B cell (primary cell): ENCODE data around the gene PALD1. TPM values are rescaled to one million over a fixed set of nuclear protein-coding genes. Genes with fewer than 3 reads are reported as not detected.

ENCODE experiments used
- ATAC-seq: fragments of 200-7000 bp; cut with Tn5 transposase; one replicate; pipeline ENCODE4 v1.10.0; 2021; ENCODE audit warnings: low read depth, mild to moderate bottlenecking, moderate number of reproducible peaks, moderate library complexity
- CTCF ChIA-PET: fragments of 350-600 bp; sonication (Branson Sonifier 250); formaldehyde crosslinking; loops from one replicate; lab custom pipeline; 2021; ENCODE audit warnings: antibody characterized with exemption, inconsistent platforms; lab: Charles Lee
- POLR2A ChIA-PET: fragments of 350-600 bp; sonication (Branson Sonifier 250); formaldehyde crosslinking; loops from one replicate; lab custom pipeline; 2021; ENCODE audit warnings: antibody characterized with exemption; lab: Charles Lee
- DNase-seq: peaks from one replicate; pipeline ENCODE4 v3.0.0; 2013
- H2AFZ ChIP-seq: 2 replicates; pipeline ENCODE4 v1.6.1; 2012; ENCODE audit warnings: mild to moderate bottlenecking, low read depth, low read length; ENCODE audit not compliant: insufficient read depth, poor library complexity, severe bottlenecking
- H3K27ac ChIP-seq, 2 donors: 1 replicate in 1 of 2; 2 replicates in 1 of 2; pipeline ENCODE4 v1.5.1; 2012 to 2013; ENCODE audit warnings: low read length in 2 of 2, mild to moderate bottlenecking in 2 of 2, moderate library complexity in 1 of 2
- H3K27me3 ChIP-seq, 4 experiments: fragments of 200-600 bp in 1 of 4; sonication (generic) in 1 of 4; replicated peaks in 1 of 4; 1 replicate in 2 of 4; 2 replicates in 2 of 4; pipeline versions ENCODE4 v1.6.1 to v1.7.0; 2013 to 2016; ENCODE audit warnings: low read length in 3 of 4, mild to moderate bottlenecking in 2 of 4, mixed read lengths in 1 of 4, moderate library complexity in 1 of 4; ENCODE audit not compliant: insufficient read depth in 4 of 4, control insufficient read depth in 3 of 4; ENCODE audit errors: control extremely low read depth in 1 of 4
- H3K36me3 ChIP-seq, 2 experiments: replicated peaks in 1 of 2; 1 replicate in 1 of 2; 2 replicates in 1 of 2; pipeline versions ENCODE4 v1.6.1 to v1.7.1; 2013; ENCODE audit warnings: low read length in 1 of 2; ENCODE audit not compliant: insufficient read depth in 2 of 2, control insufficient read depth in 1 of 2; ENCODE audit errors: control extremely low read depth in 1 of 2, extremely low read depth in 1 of 2
- H3K4me1 ChIP-seq, 2 donors: fragments of 200-600 bp in 1 of 2; sonication (generic) in 1 of 2; 1 replicate in 1 of 2; 2 replicates in 1 of 2; pipeline versions ENCODE4 v1.5.1 to v1.6.1; 2013 to 2017; ENCODE audit warnings: low read length in 2 of 2; ENCODE audit not compliant: control insufficient read depth in 2 of 2, insufficient read depth in 2 of 2
- H3K4me2 ChIP-seq: replicated peaks from 2 replicates; pipeline ENCODE3; 2012; ENCODE audit warnings: mild to moderate bottlenecking, low read depth, low read length; ENCODE audit not compliant: poor library complexity, severe bottlenecking
- H3K4me3 ChIP-seq, 5 experiments: fragments of 200-600 bp in 1 of 5; sonication (generic) in 1 of 5; 1 replicate in 3 of 5; 2 replicates in 2 of 5; pipeline versions ENCODE4 v1.5.1 to v1.7.0; 2011 to 2016; ENCODE audit warnings: low read length in 4 of 5, mild to moderate bottlenecking in 4 of 5, low read depth in 2 of 5, control low read depth in 1 of 5, moderate library complexity in 1 of 5; ENCODE audit not compliant: insufficient read depth in 1 of 5; ENCODE audit errors: control extremely low read depth in 1 of 5, extremely low read depth in 1 of 5
- H3K79me2 ChIP-seq: fragments of 200-600 bp; sonication (generic); one replicate; pipeline ENCODE4 v1.6.0; 2016; ENCODE audit warnings: low read length; ENCODE audit not compliant: control insufficient read depth, insufficient read depth
- H3K9ac ChIP-seq: fragments of 200-600 bp; sonication (generic); 2 replicates; pipeline ENCODE4 v1.6.1; 2017; ENCODE audit warnings: mild to moderate bottlenecking, low read length, moderate library complexity
- H3K9me3 ChIP-seq, 3 donors: one replicate each; pipeline versions ENCODE4 v1.6.1 to v1.7.1; 2013; ENCODE audit warnings: low read length in 2 of 3; ENCODE audit not compliant: control insufficient read depth in 2 of 3, insufficient read depth in 1 of 3; ENCODE audit errors: control extremely low read depth in 1 of 3
- H4K20me1 ChIP-seq: 2 replicates; pipeline ENCODE4 v1.6.0; 2012; ENCODE audit warnings: mild to moderate bottlenecking, low read length; ENCODE audit not compliant: insufficient read depth, control insufficient read depth, poor library complexity, severe bottlenecking
- H3K27ac Mint-ChIP-seq: one replicate; pipeline ENCODE4 v1.8.0; 2021; ENCODE audit warnings: mixed read lengths
- H3K27me3 Mint-ChIP-seq: one replicate; pipeline ENCODE4 v1.8.0; 2021; ENCODE audit warnings: mixed read lengths
- H3K4me1 Mint-ChIP-seq: one replicate; pipeline ENCODE4 v1.8.0; 2021; ENCODE audit warnings: mixed read lengths
- H3K4me3 Mint-ChIP-seq: one replicate; pipeline ENCODE4 v1.8.0; 2021; ENCODE audit warnings: mixed read lengths
- H3K9me3 Mint-ChIP-seq: one replicate; pipeline ENCODE4 v1.8.0; 2022; ENCODE audit warnings: mixed read lengths; ENCODE audit not compliant: insufficient read depth
- EZH2 ChIP-seq: IDR thresholded peaks from 2 replicates; pipeline ENCODE4 v1.6.1; 2012; ENCODE audit warnings: borderline replicate concordance, low read depth, mild to moderate bottlenecking, moderate library complexity, low read length; ENCODE audit not compliant: insufficient read depth, poor library complexity, severe bottlenecking
- WGBS: methylation state at CpG from one replicate; pipeline ENCODE4 v1.1.5; 2013; ENCODE audit warnings: missing lambda C conversion rate; ENCODE audit not compliant: insufficient coverage; 5-methylcytosine and 5-hydroxymethylcytosine counted together
- intact Hi-C: fragments of 100-400 bp; cut with micrococcal nuclease; formaldehyde crosslinking; loops from one replicate; pipeline ENCODE4 v1.10.0; 2022
- polyA plus RNA-seq: library from polyadenylated mRNA; depleted of rRNA; stranded (reverse); fragments of >200 nt; gene quantifications from 2 replicates; pipeline ENCODE4 v1.2.3, GENCODE V29; 2012
- total RNA-seq, 2 donors: library from RNA; stranded (reverse); fragments of 120-200 nt in 1 of 2; gene quantifications; 1 replicate in 1 of 2; 2 replicates in 1 of 2; pipeline versions ENCODE4 v1.2.3 to v1.2.4, GENCODE V29; 2013 to 2022
- TF ChIP-seq, protein P1 (sequence below): fragments of 200-600 bp; IDR thresholded peaks from one replicate; pipeline ENCODE4 v1.8.0; 2022; ENCODE audit warnings: antibody characterized with exemption, mild to moderate bottlenecking

Gene PALD1
- total and polyA plus RNA-seq, 2 donors (not counting 1 experiment from before 2014, with no cell fraction given) = 2.2 to 2.8 TPM

DNA sequence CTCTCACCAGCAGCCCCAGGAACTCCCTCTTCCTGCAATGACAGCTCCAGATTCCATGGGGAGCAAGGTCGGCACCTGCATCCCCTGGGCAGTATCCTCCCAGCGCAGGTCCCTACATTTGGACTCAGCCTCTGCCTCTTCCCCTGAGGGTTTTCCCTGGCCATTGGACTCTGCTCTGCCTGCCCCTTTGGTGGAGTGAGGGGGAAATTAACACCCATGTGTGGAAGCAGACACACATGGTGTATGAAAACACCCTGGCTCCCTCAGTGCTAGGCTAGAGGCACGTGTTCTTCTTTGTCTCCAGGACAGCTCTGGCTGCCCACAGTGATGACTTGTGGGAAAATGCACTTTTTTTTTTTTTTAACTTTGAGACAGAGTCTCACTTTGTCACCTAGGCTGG lies 115.6 kb downstream of the PALD1 start:
- H3K79me2 ChIP-seq = no peaks in the 10 kb centered on the region
- no peak for ATAC-seq
- peaks cover 0 to 3% (median 0%) of the 10 kb centered on the region in 4 experiments for H3K27me3 ChIP-seq
- H3K27ac Mint-ChIP-seq = no peak overlapping the region
- no peak overlapping the region for H3K27ac ChIP-seq
- no peak overlapping the region for H3K4me2 ChIP-seq
- no peak for DNase-seq
- H3K4me3 Mint-ChIP-seq = no peak overlapping the region
- no peaks in the 10 kb centered on the region for H4K20me1 ChIP-seq
- ChIA-PET CTCF (no interaction called here), POLR2A (no interaction called here)
- H3K9ac ChIP-seq = no peak overlapping the region
- TF ChIP-seq, protein P1, sequence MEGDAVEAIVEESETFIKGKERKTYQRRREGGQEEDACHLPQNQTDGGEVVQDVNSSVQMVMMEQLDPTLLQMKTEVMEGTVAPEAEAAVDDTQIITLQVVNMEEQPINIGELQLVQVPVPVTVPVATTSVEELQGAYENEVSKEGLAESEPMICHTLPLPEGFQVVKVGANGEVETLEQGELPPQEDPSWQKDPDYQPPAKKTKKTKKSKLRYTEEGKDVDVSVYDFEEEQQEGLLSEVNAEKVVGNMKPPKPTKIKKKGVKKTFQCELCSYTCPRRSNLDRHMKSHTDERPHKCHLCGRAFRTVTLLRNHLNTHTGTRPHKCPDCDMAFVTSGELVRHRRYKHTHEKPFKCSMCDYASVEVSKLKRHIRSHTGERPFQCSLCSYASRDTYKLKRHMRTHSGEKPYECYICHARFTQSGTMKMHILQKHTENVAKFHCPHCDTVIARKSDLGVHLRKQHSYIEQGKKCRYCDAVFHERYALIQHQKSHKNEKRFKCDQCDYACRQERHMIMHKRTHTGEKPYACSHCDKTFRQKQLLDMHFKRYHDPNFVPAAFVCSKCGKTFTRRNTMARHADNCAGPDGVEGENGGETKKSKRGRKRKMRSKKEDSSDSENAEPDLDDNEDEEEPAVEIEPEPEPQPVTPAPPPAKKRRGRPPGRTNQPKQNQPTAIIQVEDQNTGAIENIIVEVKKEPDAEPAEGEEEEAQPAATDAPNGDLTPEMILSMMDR = no peak
- TF ChIP-seq EZH2 = no peak
- intact Hi-C loops = no loop called here
- peaks cover 29% of the 10 kb centered on the region for H3K27me3 Mint-ChIP-seq
- WGBS = 100% methylated on average over 2 of the region's 3 CpGs
- no peaks in the 10 kb centered on the region for H3K36me3 ChIP-seq
- no peak overlapping the region for H3K4me3 ChIP-seq
- no peaks in the 10 kb centered on the region for H3K9me3 Mint-ChIP-seq
- H3K4me1 Mint-ChIP-seq = no peaks in the 10 kb centered on the region
- H3K4me1 ChIP-seq = no peaks in the 10 kb centered on the region
- no peaks in the 10 kb centered on the region for H3K9me3 ChIP-seq
- no peak overlapping the region for H2AFZ ChIP-seq

DNA sequence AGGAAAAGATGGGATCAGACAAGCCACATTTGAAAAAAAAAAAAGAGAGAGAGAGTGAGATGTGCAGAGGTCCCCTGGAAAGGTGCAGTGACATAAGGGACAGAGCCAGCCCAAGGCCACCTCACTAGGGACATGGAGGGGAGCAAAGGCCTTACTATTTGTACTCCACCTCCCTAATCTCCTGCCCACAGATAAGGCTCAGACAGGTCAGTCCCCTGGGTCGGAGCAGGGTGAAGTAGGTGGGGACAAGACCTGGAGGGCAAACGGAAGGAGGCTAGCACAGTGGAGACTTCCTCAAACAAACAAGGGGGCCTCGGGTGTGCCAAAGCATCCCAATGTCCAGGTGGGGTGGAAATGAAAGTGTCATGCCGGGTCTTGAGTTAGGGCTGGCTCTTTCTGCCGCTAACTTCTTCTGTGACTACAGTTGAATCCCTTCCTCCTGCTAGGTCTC lies 117.0 kb downstream of the PALD1 start:
- Histone ChIP-seq H3K36me3 (no peaks in the 10 kb centered on the region), H3K79me2 (no peaks in the 10 kb centered on the region), H4K20me1 (no peaks in the 10 kb centered on the region), H3K9me3 (no peaks in the 10 kb centered on the region), H3K4me3 (no peak overlapping the region), H3K27me3 (peaks cover 0 to 3% (median 0%) of the 10 kb centered on the region in 4 experiments), H2AFZ (no peak overlapping the region), H3K4me2 (no peak overlapping the region), H3K4me1 (no peaks in the 10 kb centered on the region), H3K27ac (no peak overlapping the region), H3K9ac (no peak overlapping the region)
- Mint-ChIP-seq H3K4me3 (no peak overlapping the region), H3K27ac (no peak overlapping the region), H3K27me3 (peaks cover 22% of the 10 kb centered on the region), H3K4me1 (no peaks in the 10 kb centered on the region), H3K9me3 (no peaks in the 10 kb centered on the region)
- intact Hi-C loops = no loop called here
- no peak for TF ChIP-seq EZH2
- TF ChIP-seq, protein P1 = no peak
- WGBS = no CpG with 5 or more reads among the region's 5 CpGs
- ChIA-PET CTCF (no interaction called here), POLR2A (no interaction called here)
- no peak for DNase-seq
- ATAC-seq = no peak
